Measurements from ENCODE around the gene FKBP6.

Gene FKBP6

GRCh38 chr7:73345951-73346350 lies 18.0 kb downstream of the FKBP6 start:
- no peak for TF ChIP-seq SIN3A (IDR thresholded peaks at IDR 0.05; ENCODE audit: borderline replicate concordance, insufficient read depth, low read length)
- no peak for TF ChIP-seq REST (IDR thresholded peaks at IDR 0.05; ENCODE audit: insufficient read depth in 1 of 2, low read depth in 2 of 2, low read length in 2 of 2)
- no peak for TF ChIP-seq FOXP2 (optimal IDR thresholded peaks at IDR 0.05; ENCODE audit: borderline replicate concordance, extremely low read depth, extremely low read length, insufficient read depth)
- TF ChIP-seq POLR2AphosphoS5 (IDR thresholded peaks at IDR 0.05; ENCODE audit: low read depth, low read length): no peak
- no peak for TF ChIP-seq TAF1 (IDR thresholded peaks at IDR 0.05; ENCODE audit: borderline replicate concordance, insufficient read depth, low read length)

GRCh38 chr7:73349763-73350162 lies 21.8 kb downstream of the FKBP6 start:
- TF ChIP-seq SIN3A (IDR thresholded peaks at IDR 0.05; ENCODE audit: borderline replicate concordance, insufficient read depth, low read length) (no peak), REST (IDR thresholded peaks at IDR 0.05; ENCODE audit: insufficient read depth in 1 of 2, low read depth in 2 of 2, low read length in 2 of 2) (no peak), TAF1 (IDR thresholded peaks at IDR 0.05; ENCODE audit: borderline replicate concordance, insufficient read depth, low read length) (no peak), FOXP2 (optimal IDR thresholded peaks at IDR 0.05; ENCODE audit: borderline replicate concordance, extremely low read depth, extremely low read length, insufficient read depth) (no peak), POLR2AphosphoS5 (IDR thresholded peaks at IDR 0.05; ENCODE audit: low read depth, low read length) (no peak)

GRCh38 chr7:73350306-73351068 lies 22.5 kb downstream of the FKBP6 start:
- TF ChIP-seq REST (IDR thresholded peaks at IDR 0.05; ENCODE audit: insufficient read depth in 1 of 2, low read depth in 2 of 2, low read length in 2 of 2): no peak
- TF ChIP-seq POLR2AphosphoS5 (IDR thresholded peaks at IDR 0.05; ENCODE audit: low read depth, low read length): no peak
- TF ChIP-seq FOXP2 (optimal IDR thresholded peaks at IDR 0.05; ENCODE audit: borderline replicate concordance, extremely low read depth, extremely low read length, insufficient read depth): no peak
- TF ChIP-seq TAF1 (IDR thresholded peaks at IDR 0.05; ENCODE audit: borderline replicate concordance, insufficient read depth, low read length): no peak
- TF ChIP-seq SIN3A (IDR thresholded peaks at IDR 0.05; ENCODE audit: borderline replicate concordance, insufficient read depth, low read length): no peak

GRCh38 chr7:73351447-73352167 lies 23.6 kb downstream of the FKBP6 start:
- TF ChIP-seq TAF1 (IDR thresholded peaks at IDR 0.05; ENCODE audit: borderline replicate concordance, insufficient read depth, low read length) (no peak), POLR2AphosphoS5 (IDR thresholded peaks at IDR 0.05; ENCODE audit: low read depth, low read length) (no peak), FOXP2 (optimal IDR thresholded peaks at IDR 0.05; ENCODE audit: borderline replicate concordance, extremely low read depth, extremely low read length, insufficient read depth) (no peak), SIN3A (IDR thresholded peaks at IDR 0.05; ENCODE audit: borderline replicate concordance, insufficient read depth, low read length) (no peak), REST (IDR thresholded peaks at IDR 0.05; ENCODE audit: insufficient read depth in 1 of 2, low read depth in 2 of 2, low read length in 2 of 2) (no peak)
